Stomach (tissue), 4 donors: ENCODE data around the gene SLC25A12.

Experiments
- POLR2A ChIP-seq, 4 donors: fragments of 450-650 bp; IDR thresholded peaks; one replicate each; pipeline ENCODE4 v1.6.1; 2016; ENCODE audit warnings: antibody characterized with exemption in 4 of 4, control low read depth in 2 of 4, mild to moderate bottlenecking in 1 of 4, moderate library complexity in 1 of 4
- TF ChIP-seq, protein P1 (sequence below), 7 experiments: fragments of 450-650 bp in 4 of 7; fragments of 200-600 bp in 3 of 7; sonication (generic) in 3 of 7; IDR thresholded peaks; one replicate each; pipeline ENCODE4 v1.5.1; 2016 to 2019; ENCODE audit warnings: antibody characterized with exemption in 7 of 7, control low read depth in 2 of 7, mild to moderate bottlenecking in 1 of 7

- TF ChIP-seq, protein P1, sequence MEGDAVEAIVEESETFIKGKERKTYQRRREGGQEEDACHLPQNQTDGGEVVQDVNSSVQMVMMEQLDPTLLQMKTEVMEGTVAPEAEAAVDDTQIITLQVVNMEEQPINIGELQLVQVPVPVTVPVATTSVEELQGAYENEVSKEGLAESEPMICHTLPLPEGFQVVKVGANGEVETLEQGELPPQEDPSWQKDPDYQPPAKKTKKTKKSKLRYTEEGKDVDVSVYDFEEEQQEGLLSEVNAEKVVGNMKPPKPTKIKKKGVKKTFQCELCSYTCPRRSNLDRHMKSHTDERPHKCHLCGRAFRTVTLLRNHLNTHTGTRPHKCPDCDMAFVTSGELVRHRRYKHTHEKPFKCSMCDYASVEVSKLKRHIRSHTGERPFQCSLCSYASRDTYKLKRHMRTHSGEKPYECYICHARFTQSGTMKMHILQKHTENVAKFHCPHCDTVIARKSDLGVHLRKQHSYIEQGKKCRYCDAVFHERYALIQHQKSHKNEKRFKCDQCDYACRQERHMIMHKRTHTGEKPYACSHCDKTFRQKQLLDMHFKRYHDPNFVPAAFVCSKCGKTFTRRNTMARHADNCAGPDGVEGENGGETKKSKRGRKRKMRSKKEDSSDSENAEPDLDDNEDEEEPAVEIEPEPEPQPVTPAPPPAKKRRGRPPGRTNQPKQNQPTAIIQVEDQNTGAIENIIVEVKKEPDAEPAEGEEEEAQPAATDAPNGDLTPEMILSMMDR (IDR thresholded peaks at IDR 0.05) = no peak
- TF ChIP-seq POLR2A (IDR thresholded peaks at IDR 0.05) = no peak
Observed at GRCh38 chr2:171788316-171788993, 105.6 kb downstream of the SLC25A12 start.
